Tibial nerve (tissue), 4 donors: ENCODE results near the gene CACNA1A.
"Not testable (repeated sequence)": the region's sequence is repeated elsewhere in the genome, so short reads cannot be mapped to it uniquely, and the experiment has no call there.

Experiments
- EP300 ChIP-seq, 2 donors: sonication (generic); formaldehyde crosslinking; IDR thresholded peaks; one replicate each; pipeline ENCODE4 v1.6.1; 2017; ENCODE audit warnings: antibody characterized with exemption in 2 of 2, mild to moderate bottlenecking in 1 of 2
- POLR2A ChIP-seq, 2 donors: fragments of 450-650 bp; IDR thresholded peaks; one replicate each; pipeline ENCODE4 v1.6.1; 2017; ENCODE audit warnings: antibody characterized with exemption in 2 of 2, mild to moderate bottlenecking in 2 of 2, moderate library complexity in 2 of 2
- TF ChIP-seq, protein P1 (sequence below), 5 experiments: fragments of 200-600 bp in 3 of 5; fragments of 450-650 bp in 2 of 5; sonication (generic) in 3 of 5; IDR thresholded peaks; one replicate each; pipeline ENCODE4 v1.5.1; 2016 to 2019; ENCODE audit warnings: antibody characterized with exemption in 5 of 5, mild to moderate bottlenecking in 3 of 5, moderate library complexity in 2 of 5

DNA sequence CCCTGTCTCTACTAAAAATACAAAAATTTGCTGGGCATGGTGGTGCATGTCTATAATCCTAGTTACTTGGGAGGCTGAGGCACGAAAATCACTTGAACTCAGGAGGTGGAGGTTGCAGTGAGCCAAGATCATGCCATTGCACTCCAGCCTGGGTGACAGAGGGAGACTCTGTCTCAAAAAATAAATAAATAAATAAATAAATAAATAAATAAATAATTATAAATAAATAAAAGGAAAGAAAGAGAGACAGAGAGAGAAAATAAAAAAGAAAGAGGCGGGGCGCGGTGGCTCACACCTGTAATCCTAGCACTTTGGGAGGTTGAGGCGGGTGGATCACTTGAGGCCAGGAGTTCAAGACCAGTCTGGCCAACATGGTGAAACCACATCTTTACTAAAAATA lies 328.7 kb downstream of the CACNA1A start:
- TF ChIP-seq, protein P1, sequence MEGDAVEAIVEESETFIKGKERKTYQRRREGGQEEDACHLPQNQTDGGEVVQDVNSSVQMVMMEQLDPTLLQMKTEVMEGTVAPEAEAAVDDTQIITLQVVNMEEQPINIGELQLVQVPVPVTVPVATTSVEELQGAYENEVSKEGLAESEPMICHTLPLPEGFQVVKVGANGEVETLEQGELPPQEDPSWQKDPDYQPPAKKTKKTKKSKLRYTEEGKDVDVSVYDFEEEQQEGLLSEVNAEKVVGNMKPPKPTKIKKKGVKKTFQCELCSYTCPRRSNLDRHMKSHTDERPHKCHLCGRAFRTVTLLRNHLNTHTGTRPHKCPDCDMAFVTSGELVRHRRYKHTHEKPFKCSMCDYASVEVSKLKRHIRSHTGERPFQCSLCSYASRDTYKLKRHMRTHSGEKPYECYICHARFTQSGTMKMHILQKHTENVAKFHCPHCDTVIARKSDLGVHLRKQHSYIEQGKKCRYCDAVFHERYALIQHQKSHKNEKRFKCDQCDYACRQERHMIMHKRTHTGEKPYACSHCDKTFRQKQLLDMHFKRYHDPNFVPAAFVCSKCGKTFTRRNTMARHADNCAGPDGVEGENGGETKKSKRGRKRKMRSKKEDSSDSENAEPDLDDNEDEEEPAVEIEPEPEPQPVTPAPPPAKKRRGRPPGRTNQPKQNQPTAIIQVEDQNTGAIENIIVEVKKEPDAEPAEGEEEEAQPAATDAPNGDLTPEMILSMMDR (IDR thresholded peaks at IDR 0.05): not testable (repeated sequence)
- not testable (repeated sequence) for TF ChIP-seq POLR2A, EP300 (IDR thresholded peaks at IDR 0.05)
